AG04450 (cell line): ENCODE measurements around the gene HM13. TPM values are rescaled to one million over a fixed set of nuclear protein-coding genes. Genes with fewer than 3 reads are reported as not detected.
"Not testable (repeated sequence)": the region's sequence is repeated elsewhere in the genome, so short reads cannot be mapped to it uniquely, and the experiment has no call there.

Experiments used
- CTCF ChIA-PET: fragments of 300-600, 350-600 bp; formaldehyde crosslinking; extraction: SDS; loops from one replicate; lab custom pipeline; 2022; ENCODE audit warnings: antibody characterized with exemption, inconsistent platforms; lab: Charles Lee
- POLR2A ChIA-PET: fragments of 350-600 bp; formaldehyde crosslinking; extraction: SDS; loops from one replicate; lab custom pipeline; 2021; ENCODE audit warnings: antibody characterized with exemption, inconsistent platforms; lab: Yijun Ruan, JAX
- DNase-seq: peaks from one replicate; pipeline ENCODE4 v3.0.0-alpha.2; 2011; ENCODE audit warnings: low read depth, low spot score
- H3K27ac ChIP-seq: one replicate; pipeline ENCODE4 v1.5.1; 2012; ENCODE audit warnings: low read depth, low read length, control low read depth
- H3K27me3 ChIP-seq: one replicate; pipeline ENCODE4 v1.6.0; 2012; ENCODE audit warnings: low read length; ENCODE audit not compliant: control insufficient read depth, insufficient read depth
- H3K4me3 ChIP-seq: 2 replicates; pipeline ENCODE4 v1.5.1; 2011; ENCODE audit warnings: mild to moderate bottlenecking, low read depth, low read length, control low read depth
- H3K9me3 ChIP-seq: 2 replicates; pipeline ENCODE4 v1.5.1; 2012; ENCODE audit warnings: low read length; ENCODE audit not compliant: control insufficient read depth, insufficient read depth
- polyA plus RNA-seq: library from polyadenylated mRNA; depleted of rRNA; stranded (reverse); fragments of >200 nt; gene quantifications from 2 replicates; pipeline ENCODE4 v1.2.3, GENCODE V29; 2011
- TF ChIP-seq, protein P1 (sequence below): IDR thresholded peaks from 2 replicates; pipeline ENCODE4 v1.5.1; 2011; ENCODE audit warnings: low read depth, low read length, control low read depth, inconsistent platforms

Gene HM13
- polyA plus RNA-seq, 1 experiment: 167 TPM

DNA sequence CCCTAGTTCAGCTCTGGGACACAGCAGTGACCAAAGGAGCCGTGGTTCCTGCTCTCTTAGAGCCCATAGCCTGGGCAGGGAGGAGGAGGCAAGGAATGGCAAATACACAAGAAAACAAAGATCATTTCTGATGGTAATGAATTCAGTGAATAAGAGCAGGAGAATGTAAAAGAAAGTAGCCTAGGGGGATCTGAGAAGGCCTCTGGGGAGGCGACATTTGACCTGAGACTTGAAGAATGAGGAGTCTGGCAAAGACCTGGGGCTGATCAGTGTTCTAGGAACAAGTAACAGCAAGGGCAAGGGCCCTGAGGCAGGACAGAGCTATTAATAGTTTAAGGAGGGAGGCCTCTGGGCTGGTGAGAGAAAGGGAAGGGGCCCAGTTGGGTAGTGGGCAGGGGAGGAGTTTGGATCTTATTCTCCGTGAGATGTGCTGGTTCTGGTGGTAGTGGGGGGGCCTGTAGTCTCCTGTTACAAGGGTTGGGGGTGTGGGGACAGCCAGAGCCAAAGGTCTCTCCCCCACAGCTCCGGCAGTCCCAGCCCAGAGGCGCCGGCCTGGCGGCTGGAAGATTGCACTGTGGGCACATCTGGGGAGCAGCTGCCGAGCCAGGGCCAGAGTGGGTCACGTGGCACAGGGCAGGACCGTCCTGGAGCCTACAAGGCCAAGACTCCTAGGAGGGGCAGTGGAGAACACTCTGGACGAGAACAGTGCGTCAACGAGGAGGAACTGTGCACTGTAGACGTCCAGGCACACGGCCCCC is 81.6 kb downstream of the HM13 start:
- TF ChIP-seq, protein P1, sequence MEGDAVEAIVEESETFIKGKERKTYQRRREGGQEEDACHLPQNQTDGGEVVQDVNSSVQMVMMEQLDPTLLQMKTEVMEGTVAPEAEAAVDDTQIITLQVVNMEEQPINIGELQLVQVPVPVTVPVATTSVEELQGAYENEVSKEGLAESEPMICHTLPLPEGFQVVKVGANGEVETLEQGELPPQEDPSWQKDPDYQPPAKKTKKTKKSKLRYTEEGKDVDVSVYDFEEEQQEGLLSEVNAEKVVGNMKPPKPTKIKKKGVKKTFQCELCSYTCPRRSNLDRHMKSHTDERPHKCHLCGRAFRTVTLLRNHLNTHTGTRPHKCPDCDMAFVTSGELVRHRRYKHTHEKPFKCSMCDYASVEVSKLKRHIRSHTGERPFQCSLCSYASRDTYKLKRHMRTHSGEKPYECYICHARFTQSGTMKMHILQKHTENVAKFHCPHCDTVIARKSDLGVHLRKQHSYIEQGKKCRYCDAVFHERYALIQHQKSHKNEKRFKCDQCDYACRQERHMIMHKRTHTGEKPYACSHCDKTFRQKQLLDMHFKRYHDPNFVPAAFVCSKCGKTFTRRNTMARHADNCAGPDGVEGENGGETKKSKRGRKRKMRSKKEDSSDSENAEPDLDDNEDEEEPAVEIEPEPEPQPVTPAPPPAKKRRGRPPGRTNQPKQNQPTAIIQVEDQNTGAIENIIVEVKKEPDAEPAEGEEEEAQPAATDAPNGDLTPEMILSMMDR: no peak
- H3K27me3 ChIP-seq: no peaks in the 10 kb centered on the region
- H3K9me3 ChIP-seq: no peaks in the 10 kb centered on the region
- ChIA-PET CTCF (interaction anchor here (0.7 to 1.6 kb wide), 5 partner anchors 17 to 36 kb away, joined by 4 to 8 read pairs (median 5); no protein-coding TSS in a partner anchor), POLR2A (interaction anchor here (0.6 to 3.1 kb wide), 6 partner anchors 11 to 56 kb away, joined by 3 to 43 read pairs (median 4); partner anchors contain the start of gene ID1)
- H3K27ac ChIP-seq: peak overlapping the region; percentile 82
- peak; percentile 68 for DNase-seq
- no peak overlapping the region for H3K4me3 ChIP-seq

GRCh38 chr20:31596412-31596715 is 82.1 kb downstream of the HM13 start:
- POLR2A ChIA-PET: interaction anchor here (0.6 to 3.1 kb wide), 5 partner anchors 10 to 56 kb away, joined by 3 to 43 read pairs (median 4); partner anchors contain the start of gene ID1
- CTCF ChIA-PET: interaction anchor here (0.6 to 1.6 kb wide), 6 partner anchors 16 to 227 kb away, joined by 3 to 8 read pairs (median 4); no protein-coding TSS in a partner anchor
- H3K27ac ChIP-seq: peak overlapping the region; percentile 82
- not testable (repeated sequence) for DNase-seq, H3K27me3 ChIP-seq, H3K9me3 ChIP-seq, H3K4me3 ChIP-seq

DNA sequence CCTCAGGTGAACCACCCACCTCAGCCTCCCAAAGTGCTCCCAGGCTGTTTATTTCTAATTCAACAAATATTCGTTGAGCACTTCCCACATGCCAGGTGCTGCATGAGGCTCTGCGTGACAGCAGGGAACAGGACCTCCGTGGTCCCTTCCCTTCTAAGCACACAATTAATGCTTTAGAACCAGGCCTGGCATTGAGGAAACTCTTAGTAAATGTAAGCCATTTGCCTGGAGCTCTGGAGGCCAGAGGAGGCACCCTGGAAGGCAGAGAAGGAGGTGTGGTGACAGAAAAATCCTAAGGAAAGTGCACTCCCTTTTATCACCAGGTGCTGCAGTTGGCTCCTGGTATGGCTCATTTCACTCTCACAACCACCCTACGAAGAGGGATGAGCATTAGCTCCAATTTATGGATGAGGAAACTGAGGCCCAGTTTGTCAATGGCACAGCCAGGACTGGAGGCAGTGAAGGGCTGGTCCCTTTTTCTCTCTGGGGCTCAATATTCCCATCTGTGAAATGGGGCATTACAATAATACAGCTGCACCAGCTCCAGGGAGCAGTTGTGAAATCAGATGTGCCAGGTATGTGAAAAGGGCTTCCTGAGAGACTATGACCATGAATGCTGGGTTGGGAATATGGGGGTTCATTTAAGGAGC is 82.7 kb downstream of the HM13 start:
- Histone ChIP-seq H3K27ac (peak overlapping the region; percentile 47), H3K4me3 (no peak overlapping the region), H3K27me3 (no peaks in the 10 kb centered on the region), H3K9me3 (no peaks in the 10 kb centered on the region)
- TF ChIP-seq, protein P1: no peak
- ChIA-PET CTCF (interaction anchor here (0.6 to 1.6 kb wide), 5 partner anchors 29 to 226 kb away, joined by 3 to 5 read pairs (median 4); no protein-coding TSS in a partner anchor), POLR2A (interaction anchor here (1.8 to 3.1 kb wide), 2 partner anchors 10 to 24 kb away, joined by 22 to 43 read pairs; partner anchors contain the start of gene ID1)
- no peak for DNase-seq

GRCh38 chr20:31597481-31597855 is 83.2 kb downstream of the HM13 start:
- H3K9me3 ChIP-seq: no peaks in the 10 kb centered on the region
- POLR2A ChIA-PET: interaction anchor here (3.1 kb wide), 1 partner anchor 24 kb away, joined by 22 read pairs; no protein-coding TSS in a partner anchor
- TF ChIP-seq, protein P1: no peak
- no peaks in the 10 kb centered on the region for H3K27me3 ChIP-seq
- no peak for DNase-seq
- CTCF ChIA-PET: interaction anchor here (1.0 to 1.6 kb wide), 3 partner anchors 29 to 38 kb away, joined by 3 to 5 read pairs (median 5); no protein-coding TSS in a partner anchor
- no peak overlapping the region for H3K27ac ChIP-seq
- H3K4me3 ChIP-seq: no peak overlapping the region

DNA sequence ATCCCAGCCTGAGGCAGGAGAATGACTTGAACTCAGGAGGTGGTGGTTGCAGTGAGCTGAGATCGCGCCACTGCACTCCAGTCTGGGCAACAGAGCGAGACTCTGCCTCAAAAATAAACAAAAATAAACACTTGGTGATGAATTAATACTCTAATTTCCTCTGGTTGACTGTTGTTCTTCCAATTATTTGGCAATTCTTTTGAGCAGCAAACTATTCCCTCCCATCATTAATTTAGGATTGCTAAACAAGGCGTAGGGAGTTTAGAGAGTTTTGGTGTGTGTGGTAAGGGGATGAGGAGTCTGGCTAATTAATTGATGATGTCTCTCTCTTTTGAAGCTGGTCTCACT is 88.2 kb downstream of the HM13 start:
- ChIA-PET CTCF (interaction anchor here (0.5 to 17.7 kb wide), 4 partner anchors 11 to 121 kb away, joined by 3 to 1107 read pairs (median 12); no protein-coding TSS in a partner anchor), POLR2A (interaction anchor here (0.9 to 7.0 kb wide), 2 partner anchors 9 to 29 kb away, joined by 4 to 131 read pairs; no protein-coding TSS in a partner anchor)
- no peaks in the 10 kb centered on the region; the same call in 1 of the 2 replicates for H3K9me3 ChIP-seq
- peak overlapping the region; percentile 39 for H3K27ac ChIP-seq
- DNase-seq: no peak
- H3K27me3 ChIP-seq: no peaks in the 10 kb centered on the region
- no peak overlapping the region for H3K4me3 ChIP-seq
- TF ChIP-seq, protein P1: no peak
